OCI-LY1 (cell line): ENCODE measurements around the gene STAG1.
A peak's percentile ranks its signal among the peaks of the same experiment; 100 is the strongest.

ENCODE experiments used
- H2AFZ ChIP-seq: fragments of 200-600 bp; sonication (generic), shearing (Covaris generic); 2 replicates; pipeline ENCODE4 v1.6.0; 2014; ENCODE audit warnings: antibody characterized with exemption, mild to moderate bottlenecking, low read length
- H3F3A ChIP-seq: fragments of 200-600 bp; sonication (generic), shearing (Covaris generic); 2 replicates; pipeline ENCODE4 v1.6.0; 2014; ENCODE audit warnings: mild to moderate bottlenecking, antibody characterized with exemption, low read length, moderate library complexity; ENCODE audit not compliant: insufficient read depth
- H3K27ac ChIP-seq: fragments of 200-600 bp; sonication (generic); 2 replicates; pipeline ENCODE4 v1.5.1; 2014; ENCODE audit warnings: low read length, mixed run types, mild to moderate bottlenecking, low read depth; ENCODE audit not compliant: poor library complexity, severe bottlenecking
- H3K27me3 ChIP-seq: fragments of 200-600 bp; sonication (generic); 2 replicates; pipeline ENCODE4 v1.6.0; 2014; ENCODE audit warnings: antibody characterized with exemption, mild to moderate bottlenecking, low read length, moderate library complexity; ENCODE audit not compliant: insufficient read depth
- H3K36me3 ChIP-seq: fragments of 200-600 bp; sonication (generic); 2 replicates; pipeline ENCODE4 v1.6.1; 2014; ENCODE audit warnings: mild to moderate bottlenecking, antibody characterized with exemption, low read length, moderate library complexity, mixed read lengths; ENCODE audit not compliant: insufficient read depth
- H3K4me1 ChIP-seq: fragments of 200-600 bp; sonication (generic); 2 replicates; pipeline ENCODE4 v1.5.1; 2014; ENCODE audit warnings: mild to moderate bottlenecking, low read length, moderate library complexity; ENCODE audit not compliant: insufficient read depth, severe bottlenecking
- H3K4me2 ChIP-seq: fragments of 200-600 bp; sonication (generic), shearing (Covaris generic); 2 replicates; pipeline ENCODE4 v1.6.1; 2014; ENCODE audit warnings: low read length
- H3K4me3 ChIP-seq: fragments of 200-600 bp; sonication (generic); 2 replicates; pipeline ENCODE4 v1.5.1; 2014; ENCODE audit warnings: low read length, low read depth, mild to moderate bottlenecking, mixed read lengths; ENCODE audit not compliant: poor library complexity, severe bottlenecking
- H3K79me2 ChIP-seq: fragments of 200-600 bp; shearing (Covaris generic); 2 replicates; pipeline ENCODE4 v1.6.1; 2016; ENCODE audit warnings: mixed run types, low read length, mixed read lengths; ENCODE audit not compliant: insufficient read depth
- H3K9ac ChIP-seq: fragments of 200-600 bp; sonication (generic), shearing (Covaris generic); 2 replicates; pipeline ENCODE4 v1.6.1; 2014; ENCODE audit warnings: mild to moderate bottlenecking, low read length, mixed read lengths
- H3K9me2 ChIP-seq: fragments of 200-600 bp; sonication (generic), shearing (Covaris generic); 2 replicates; pipeline ENCODE4 v1.6.1; 2014; ENCODE audit warnings: low read depth, mild to moderate bottlenecking, low read length, mixed read lengths
- H3K9me3 ChIP-seq: fragments of 200-600 bp; shearing (Covaris generic); 2 replicates; pipeline ENCODE4 v1.6.1; 2014; ENCODE audit warnings: low read length, mixed read lengths
- H4K20me1 ChIP-seq: fragments of 200-600 bp; sonication (generic), shearing (Covaris generic); 2 replicates; pipeline ENCODE4 v1.6.0; 2016; ENCODE audit warnings: mild to moderate bottlenecking, low read length; ENCODE audit not compliant: insufficient read depth
- EZH2 ChIP-seq: fragments of 200-600 bp; sonication (generic), shearing (Covaris generic); IDR thresholded peaks from 2 replicates; pipeline ENCODE4 v1.8.0; 2017; ENCODE audit warnings: borderline replicate concordance, mixed run types, mild to moderate bottlenecking, antibody characterized with exemption, low read length, moderate library complexity, mixed read lengths
- TF ChIP-seq, protein P1 (sequence below): fragments of 200-600 bp; sonication (generic), shearing (Covaris generic); IDR thresholded peaks from 2 replicates; pipeline ENCODE4 v1.5.1; 2017; ENCODE audit warnings: mild to moderate bottlenecking, antibody characterized with exemption, low read length, moderate library complexity, mixed read lengths

STAG1 gene

DNA sequence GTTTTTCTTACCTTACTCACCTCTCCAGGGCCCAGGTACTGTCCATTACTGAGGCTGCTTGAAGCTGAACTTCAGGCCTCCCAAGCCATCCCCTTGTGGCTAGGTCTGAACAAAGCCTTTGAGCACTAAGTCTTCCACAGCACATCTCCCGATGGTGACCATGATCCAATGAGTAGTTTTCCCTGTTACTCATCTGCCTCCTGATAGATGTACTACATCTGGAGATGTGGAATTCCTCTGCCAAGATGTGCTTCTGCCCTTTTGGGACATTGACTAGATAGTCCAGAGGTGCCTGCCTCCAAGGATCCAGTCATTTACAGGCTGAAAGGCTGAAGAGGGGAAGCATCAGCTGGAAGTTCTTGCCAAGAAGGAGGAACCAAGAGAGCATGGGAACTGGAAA, 37.8 kb upstream of the STAG1 start:
- Histone ChIP-seq H3K9me3 (no peaks in the 10 kb centered on the region), H3K9ac (no peak overlapping the region), H3K27me3 (no peaks in the 10 kb centered on the region), H3K4me3 (no peak overlapping the region), H3K36me3 (no peaks in the 10 kb centered on the region), H2AFZ (no peak overlapping the region), H3K79me2 (no peaks in the 10 kb centered on the region), H3F3A (no peaks in the 10 kb centered on the region), H4K20me1 (no peaks in the 10 kb centered on the region), H3K9me2 (no peaks in the 10 kb centered on the region), H3K4me1 (peaks cover 16% of the 10 kb centered on the region), H3K4me2 (no peak overlapping the region), H3K27ac (no peak overlapping the region)
- TF ChIP-seq, protein P1, sequence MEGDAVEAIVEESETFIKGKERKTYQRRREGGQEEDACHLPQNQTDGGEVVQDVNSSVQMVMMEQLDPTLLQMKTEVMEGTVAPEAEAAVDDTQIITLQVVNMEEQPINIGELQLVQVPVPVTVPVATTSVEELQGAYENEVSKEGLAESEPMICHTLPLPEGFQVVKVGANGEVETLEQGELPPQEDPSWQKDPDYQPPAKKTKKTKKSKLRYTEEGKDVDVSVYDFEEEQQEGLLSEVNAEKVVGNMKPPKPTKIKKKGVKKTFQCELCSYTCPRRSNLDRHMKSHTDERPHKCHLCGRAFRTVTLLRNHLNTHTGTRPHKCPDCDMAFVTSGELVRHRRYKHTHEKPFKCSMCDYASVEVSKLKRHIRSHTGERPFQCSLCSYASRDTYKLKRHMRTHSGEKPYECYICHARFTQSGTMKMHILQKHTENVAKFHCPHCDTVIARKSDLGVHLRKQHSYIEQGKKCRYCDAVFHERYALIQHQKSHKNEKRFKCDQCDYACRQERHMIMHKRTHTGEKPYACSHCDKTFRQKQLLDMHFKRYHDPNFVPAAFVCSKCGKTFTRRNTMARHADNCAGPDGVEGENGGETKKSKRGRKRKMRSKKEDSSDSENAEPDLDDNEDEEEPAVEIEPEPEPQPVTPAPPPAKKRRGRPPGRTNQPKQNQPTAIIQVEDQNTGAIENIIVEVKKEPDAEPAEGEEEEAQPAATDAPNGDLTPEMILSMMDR, result no peak
- no peak for TF ChIP-seq EZH2

DNA sequence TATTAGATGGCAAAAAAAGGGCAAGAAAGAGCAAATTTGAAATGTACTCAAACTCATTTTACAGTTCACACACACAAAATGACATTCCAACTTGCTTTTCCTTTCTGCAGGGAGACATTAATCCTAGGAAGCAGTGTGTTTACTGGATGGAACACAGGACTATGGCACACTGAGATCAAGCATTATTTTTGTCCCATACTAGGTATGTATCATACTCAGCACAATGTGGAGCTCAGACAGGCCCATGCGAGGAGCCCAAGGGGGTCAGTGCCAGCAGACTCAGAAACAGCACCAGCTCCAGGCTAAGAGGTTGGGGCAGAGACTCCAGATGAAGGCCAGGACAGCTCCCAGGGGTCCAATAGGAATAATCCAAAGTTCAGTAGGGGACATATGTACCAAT, 36.0 kb upstream of the STAG1 start:
- no peaks in the 10 kb centered on the region for H3K36me3 ChIP-seq
- H3K27me3 ChIP-seq, result no peaks in the 10 kb centered on the region
- no peaks in the 10 kb centered on the region for H3K9me3 ChIP-seq
- H3K9me2 ChIP-seq, result no peaks in the 10 kb centered on the region
- H2AFZ ChIP-seq, result peak overlapping the region; percentile 67; the same call in 1 of the 2 replicates
- H3K79me2 ChIP-seq, result no peaks in the 10 kb centered on the region
- H3K9ac ChIP-seq, result no peak overlapping the region
- no peak overlapping the region for H3K27ac ChIP-seq
- no peak for TF ChIP-seq EZH2
- TF ChIP-seq, protein P1, result no peak
- no peaks in the 10 kb centered on the region for H3F3A ChIP-seq
- no peak overlapping the region for H3K4me3 ChIP-seq
- peaks cover 20% of the 10 kb centered on the region for H3K4me1 ChIP-seq
- H4K20me1 ChIP-seq, result no peaks in the 10 kb centered on the region
- no peak overlapping the region for H3K4me2 ChIP-seq

DNA sequence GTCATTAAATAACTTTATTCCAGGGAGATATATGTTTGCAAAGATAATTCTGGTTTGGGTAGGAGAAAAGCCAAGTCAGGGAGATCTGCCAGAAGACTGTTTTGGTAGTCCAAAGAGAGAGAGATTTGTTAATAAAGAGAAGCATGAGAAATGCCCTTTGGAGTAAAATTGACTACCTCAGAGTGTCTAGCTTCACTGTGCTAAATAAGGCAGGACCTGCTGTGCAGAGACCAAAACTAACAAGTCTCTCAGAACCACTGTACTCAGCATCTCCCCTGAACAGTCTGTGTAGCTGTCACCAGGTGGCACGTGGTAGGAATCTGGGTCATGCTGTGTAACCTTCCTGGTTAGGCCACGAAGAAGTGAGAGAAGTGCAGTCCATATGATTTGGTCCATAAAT, 35.2 kb upstream of the STAG1 start:
- Histone ChIP-seq H3K9me2 (no peaks in the 10 kb centered on the region), H2AFZ (peak overlapping the region; percentile 37; the same call in 1 of the 2 replicates), H3K36me3 (no peaks in the 10 kb centered on the region), H3K9ac (peak overlapping the region; percentile 2; the same call in 1 of the 2 replicates), H4K20me1 (no peaks in the 10 kb centered on the region), H3K4me1 (peaks cover 20% of the 10 kb centered on the region), H3K79me2 (no peaks in the 10 kb centered on the region), H3K4me3 (no peak overlapping the region), H3K27ac (peak overlapping the region; percentile 16), H3K4me2 (peak overlapping the region; percentile 25; the same call in 1 of the 2 replicates), H3K9me3 (no peaks in the 10 kb centered on the region), H3K27me3 (no peaks in the 10 kb centered on the region), H3F3A (no peaks in the 10 kb centered on the region)
- no peak for TF ChIP-seq EZH2
- TF ChIP-seq, protein P1, result no peak
